Activated naive CD4-positive, alpha-beta T cell treated with anti-CD3 and anti-CD28 coated beads, Interleukin-2, amount 50 U/mL, for 16 hours (primary cell): Measurements from ENCODE around the gene LRRC27.

Experiments used
- DNase-seq: peaks from one replicate; pipeline ENCODE4 v3.0.0-alpha.2; 2020

Gene LRRC27

DNA sequence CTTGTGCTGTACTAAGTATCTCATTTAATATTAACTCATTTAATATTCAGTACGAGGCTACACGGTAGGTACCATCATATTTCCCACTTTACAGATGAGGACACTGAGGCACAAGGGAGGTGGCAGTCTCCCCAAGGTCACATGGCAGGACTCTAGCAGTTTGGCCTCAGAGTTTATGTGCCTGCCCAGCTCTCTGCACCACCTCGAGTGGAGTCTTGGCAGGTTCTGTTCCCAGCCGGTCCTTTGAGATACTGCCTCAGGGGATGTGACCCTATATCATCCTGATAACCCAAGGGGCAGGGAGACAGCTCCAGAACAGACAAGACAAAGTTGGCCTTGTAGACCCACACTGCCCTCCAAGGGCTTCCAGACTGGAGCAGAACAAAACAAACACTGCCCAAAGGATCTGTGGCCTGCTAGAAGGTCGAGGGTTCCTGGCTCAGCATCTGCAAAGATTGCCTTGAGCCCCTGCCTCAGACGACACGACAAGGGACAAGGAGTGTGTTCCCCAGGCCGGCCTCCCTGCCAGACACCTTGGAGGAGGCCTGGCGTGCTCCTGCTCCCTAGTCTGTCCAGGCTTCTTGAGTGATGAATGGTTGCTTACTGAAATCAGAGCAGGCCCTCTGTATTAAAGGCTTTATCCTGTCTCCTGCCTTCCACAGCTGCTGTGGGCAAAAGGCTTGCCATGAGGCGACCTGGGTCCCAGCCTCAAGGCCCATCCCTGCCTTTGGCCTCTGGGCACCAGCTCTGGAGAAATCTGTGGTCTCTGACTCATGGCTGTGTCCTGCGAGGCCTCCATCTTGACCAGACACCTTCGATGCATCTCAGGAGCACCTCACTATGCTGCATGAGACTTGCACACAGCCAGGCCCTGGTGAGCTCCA lies 61.1 kb downstream of the LRRC27 start:
- DNase-seq = no peak

DNA sequence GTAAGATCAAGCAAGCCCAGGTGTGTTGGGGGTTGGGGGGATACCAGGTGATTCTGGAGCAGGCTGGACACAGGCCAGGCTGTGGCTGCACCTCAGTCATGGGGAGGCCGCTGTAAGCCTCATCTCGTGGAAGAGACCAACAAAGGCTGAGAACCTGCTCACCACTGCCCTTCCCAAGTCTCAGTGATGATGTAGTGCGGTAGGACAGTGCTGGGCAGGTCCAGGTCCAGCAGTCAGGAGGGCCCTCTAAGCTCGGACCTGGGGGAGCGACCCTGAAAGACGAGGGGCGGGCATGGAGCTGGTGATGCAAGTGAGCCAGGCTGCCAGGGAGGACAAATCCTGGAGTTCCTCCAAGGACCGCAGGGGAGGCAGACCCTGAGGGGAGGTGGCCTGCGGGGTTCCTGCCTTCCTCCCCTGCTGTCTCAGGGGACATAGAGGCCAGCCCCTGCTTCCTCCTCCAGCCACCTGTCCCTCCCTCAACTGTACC lies 61.7 kb downstream of the LRRC27 start:
- DNase-seq = no peak

DNA sequence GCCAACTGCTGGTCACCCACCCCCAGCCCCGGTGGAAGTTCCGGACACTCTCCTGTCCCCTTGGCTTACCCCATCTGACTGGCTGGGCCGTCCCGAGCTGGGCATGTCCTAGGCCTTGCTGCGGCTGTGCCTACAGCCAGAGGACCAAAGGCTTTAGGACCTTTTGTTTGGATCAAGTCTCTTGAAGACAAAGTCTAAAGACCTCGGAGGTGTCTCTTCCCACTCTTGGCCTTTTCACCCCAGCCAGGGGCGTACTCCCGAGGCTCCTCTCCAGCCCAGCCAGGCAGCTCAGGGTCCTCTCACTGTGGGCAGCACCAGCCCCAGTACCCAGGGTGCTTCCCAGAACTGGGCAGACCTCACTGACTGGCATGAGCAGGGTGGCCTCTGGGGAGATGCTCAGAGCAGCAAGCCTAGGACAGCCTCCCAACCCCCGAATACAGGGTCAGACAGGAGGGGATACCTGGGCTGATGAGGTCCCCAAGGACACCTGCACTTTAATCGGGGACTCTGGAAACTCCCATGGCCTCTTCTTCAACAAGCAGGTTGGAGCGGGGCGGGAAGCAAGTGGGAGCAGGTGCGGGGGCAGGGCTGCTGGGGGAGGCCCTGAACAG lies 62.3 kb downstream of the LRRC27 start:
- no peak for DNase-seq

DNA sequence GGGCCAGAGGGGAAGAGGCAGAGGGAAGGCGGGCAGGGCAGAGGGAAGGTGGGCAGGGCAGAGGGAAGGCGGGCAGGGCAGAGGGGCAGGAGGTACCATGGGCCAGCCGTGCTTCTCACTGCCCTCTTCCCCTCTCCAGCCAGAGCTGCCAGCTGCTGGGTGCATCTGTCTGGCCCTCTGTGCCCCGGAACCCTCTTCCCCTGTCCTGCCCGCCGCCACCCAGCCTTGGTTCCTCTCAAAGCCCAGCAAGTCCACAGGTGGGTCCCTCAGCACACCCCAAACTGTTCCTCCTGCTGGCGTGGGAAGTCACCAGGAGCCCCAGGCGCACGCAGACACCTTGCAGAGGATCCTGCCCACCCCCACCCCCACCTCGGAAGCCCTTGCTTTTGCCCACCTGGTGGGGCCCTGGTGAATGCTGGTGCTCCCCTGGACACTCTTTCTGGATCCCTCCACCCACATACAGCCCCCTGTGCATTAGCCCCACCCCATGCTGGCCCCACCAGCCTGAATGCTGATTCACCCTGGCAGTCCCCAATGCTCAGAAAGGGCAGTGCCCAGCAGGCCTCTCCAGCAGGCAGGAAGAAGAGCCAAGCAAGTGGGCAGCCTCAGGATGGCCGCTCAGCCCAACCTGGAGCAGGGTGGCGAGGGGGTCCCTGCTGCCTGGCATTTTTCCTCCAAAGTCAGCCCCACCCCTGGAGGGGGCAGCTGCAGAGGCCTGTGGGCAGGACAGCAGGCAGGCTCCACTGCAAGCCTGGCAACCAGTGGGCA lies 63.1 kb downstream of the LRRC27 start:
- no peak for DNase-seq

DNA sequence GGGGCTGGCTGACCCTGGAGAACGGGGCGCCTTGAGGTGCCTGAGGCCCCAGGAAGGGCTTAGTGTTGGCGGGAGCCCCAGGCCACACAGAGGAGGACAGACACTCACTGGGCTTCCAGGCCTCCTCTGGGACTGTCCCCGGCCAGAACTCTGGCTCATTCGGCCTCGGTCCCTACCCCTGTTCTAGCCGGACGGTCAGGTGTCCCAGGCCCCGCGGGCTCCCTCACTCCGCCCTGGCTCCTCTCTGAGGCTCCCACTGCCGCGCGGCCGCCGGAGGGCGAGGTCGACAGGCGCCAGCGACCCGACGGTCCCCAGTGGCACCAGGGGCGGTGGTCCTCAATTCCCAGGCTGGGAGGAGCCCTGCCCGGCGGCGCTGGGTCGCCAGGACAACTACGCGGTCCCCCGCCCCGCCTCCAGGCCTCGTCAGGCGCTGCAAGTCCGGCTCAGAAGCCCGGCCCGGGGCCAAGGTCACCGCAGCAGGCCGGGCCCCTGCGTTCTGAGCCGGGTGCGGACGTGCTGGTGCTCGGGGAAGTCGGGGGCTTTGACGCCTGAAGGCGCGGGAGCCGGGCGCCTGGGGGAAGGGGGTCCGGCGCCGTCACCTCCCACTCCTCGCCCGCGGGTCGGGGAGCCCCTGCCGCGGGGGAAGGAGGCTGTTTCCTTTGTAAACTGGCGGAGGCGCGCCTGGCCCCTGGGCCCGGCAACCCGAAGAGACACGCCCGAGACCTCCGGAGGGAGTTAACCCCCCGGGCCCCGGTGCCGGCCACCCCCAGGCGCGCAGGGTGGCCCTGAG lies 63.9 kb downstream of the LRRC27 start:
- no peak for DNase-seq

DNA sequence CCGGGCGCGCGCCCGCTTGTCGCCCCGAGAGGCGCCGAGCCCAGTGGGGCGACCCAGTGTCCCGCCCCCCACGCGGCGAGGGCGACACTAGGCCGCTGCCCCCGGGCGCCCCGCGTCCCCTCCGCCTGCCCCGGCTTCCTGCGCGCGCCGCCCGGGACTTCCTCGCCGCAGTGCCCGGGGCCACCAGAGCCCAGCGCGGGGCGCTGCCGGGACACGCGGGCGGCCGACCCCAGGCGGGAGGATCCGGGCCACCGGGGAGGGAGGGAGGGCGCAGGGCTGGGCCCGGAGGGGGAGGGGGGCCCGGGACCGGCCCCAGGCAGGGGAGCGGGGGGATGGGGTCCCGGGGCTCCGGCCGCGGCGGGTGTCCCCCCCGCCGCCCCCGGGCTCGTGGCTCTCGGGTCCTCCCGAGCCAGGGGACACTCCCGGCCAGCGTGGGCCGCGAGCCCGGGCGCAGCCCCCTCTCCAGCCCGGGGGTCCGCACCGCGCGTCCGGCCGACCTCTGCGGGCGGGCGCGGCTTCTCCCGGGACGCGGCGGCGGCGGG lies 64.6 kb downstream of the LRRC27 start:
- DNase-seq = peak; percentile 71

DNA sequence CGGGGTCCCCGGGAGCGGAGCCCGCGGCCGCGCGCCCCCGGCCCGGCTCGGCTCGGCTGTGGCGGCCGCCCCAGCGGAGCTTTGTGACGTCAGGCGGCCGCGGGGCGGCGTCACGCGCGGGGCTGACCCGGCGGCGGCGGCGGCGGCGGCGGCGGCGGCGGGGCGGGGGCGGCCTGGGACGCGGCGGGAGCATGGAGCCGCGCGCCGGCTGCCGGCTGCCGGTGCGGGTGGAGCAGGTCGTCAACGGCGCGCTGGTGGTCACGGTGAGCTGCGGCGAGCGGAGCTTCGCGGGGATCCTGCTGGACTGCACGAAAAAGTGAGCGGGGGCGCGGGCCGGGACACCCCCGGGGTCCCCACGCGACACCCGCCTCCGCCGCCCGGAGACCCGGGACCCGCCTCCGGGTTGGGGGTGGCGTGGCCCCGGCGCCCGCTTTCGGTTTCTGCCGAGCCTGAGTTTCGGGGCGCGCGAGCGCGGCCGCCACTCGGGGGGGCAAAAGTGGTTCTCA lies 65.1 kb downstream of the LRRC27 start, which contains the start of gene PWWP2B:
TSS of gene PWWP2B (plus strand) at position 165 of the 506 bp plus-strand sequence. CDS start at position 192, 27 bp downstream.
- peak; percentile 67 for DNase-seq

DNA sequence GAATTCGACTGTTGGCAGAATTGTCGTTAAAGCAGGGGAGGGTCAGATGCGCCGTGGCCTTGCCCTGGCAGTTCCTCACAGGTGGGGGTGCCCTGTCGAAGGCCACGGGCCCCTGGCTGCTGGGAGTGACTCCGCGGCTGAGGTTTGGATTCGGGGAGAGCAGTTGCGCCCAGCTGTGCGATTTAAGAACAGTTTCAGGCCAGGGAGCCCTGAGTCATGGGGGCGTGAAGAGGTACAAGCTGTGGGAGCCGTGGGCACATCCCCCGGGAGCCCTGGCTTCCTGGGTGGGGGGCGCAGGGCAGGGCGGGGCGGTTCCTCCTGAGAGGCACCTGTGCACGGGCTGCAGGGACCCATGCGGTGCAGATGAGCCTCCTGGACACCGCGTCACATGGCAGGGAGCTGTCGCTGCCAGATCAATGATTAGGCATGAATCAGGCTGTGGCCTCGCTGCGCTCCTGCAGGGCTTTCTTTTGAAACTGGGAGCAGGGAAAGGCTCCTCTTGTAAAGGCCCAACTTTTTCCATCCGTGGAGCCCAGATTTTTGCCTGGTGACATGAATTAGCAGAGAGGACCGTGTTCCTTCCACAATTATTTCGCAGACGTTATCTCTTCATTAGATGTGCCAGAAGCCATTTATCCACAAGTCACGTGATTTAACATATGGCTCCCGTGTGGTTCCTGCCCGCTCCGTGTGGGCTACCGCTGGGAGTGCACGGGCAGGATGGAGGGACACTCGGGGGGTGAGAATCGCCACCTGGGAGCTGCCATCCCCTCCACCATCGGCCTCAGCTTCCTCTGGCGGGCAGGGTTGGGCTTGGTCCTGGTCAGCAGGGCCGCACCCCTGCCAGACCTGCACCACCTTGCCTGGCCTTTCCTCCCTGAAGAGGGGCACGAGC lies 65.9 kb downstream of the LRRC27 start:
- peak; percentile 46 for DNase-seq

DNA sequence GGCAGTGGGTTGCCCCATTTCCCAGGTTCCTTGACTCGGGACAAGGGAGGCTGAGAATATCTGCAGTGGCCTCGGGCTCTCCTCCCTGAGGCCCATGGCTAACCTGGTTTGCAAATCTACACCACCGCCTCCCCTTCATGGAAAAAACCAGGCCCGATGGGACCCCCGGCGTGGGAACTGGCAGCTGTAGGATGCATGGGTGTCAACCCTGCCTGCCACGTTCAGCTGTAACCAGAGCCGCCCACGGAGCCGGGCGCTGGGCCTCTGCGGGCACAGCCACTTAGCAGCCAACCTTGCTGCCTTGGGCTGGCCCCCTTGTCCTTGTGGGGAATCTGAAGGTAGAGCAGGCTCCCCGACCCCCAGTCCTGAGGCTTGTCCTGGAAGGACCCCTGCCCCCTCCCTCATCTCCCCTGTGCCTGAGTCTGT lies 66.6 kb downstream of the LRRC27 start:
- no peak for DNase-seq

DNA sequence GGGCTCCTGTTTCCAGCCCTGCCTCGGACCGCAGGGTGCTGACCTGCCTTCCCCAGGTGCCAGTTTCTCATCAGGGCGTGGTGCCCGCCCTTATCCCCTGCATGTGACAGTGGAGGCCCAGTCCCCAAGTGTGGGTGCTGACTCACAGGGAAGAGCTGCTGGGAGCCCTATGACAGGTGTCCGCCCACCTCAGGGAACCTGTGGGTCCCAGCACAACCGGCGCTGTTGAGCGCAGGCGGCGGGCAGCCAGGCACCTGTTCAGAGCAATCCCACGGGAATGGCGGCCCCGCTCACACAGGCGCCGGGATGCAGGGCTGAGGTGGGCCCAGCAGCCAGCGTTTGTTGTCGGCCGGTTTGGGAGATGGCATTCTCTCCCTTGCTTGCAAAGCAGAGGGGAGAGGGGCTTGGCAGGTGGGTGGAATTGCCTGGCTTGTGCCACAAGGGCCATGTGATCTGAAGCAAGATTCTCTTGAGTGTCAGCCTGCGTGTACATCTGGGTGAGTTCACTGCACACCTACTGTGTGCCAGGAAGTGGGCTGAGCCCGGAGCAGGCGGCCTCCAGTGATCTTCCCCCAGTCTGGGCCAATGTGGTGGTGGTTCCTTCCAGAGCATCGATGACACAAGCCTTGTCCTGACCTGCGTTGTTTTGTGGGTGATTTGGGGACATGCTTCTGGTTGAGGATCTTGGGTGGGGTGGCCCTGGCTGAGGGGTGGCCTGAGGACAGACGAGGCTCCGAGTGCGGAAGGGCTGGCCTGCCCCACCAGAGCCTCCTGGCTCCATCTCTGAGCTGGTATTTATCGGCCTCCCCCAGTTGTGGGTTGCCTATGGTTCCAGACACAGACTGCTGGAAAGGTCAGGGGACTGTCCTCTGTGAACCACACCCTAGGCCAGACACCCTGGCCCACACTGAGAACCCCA lies 67.4 kb downstream of the LRRC27 start:
- DNase-seq = no peak

DNA sequence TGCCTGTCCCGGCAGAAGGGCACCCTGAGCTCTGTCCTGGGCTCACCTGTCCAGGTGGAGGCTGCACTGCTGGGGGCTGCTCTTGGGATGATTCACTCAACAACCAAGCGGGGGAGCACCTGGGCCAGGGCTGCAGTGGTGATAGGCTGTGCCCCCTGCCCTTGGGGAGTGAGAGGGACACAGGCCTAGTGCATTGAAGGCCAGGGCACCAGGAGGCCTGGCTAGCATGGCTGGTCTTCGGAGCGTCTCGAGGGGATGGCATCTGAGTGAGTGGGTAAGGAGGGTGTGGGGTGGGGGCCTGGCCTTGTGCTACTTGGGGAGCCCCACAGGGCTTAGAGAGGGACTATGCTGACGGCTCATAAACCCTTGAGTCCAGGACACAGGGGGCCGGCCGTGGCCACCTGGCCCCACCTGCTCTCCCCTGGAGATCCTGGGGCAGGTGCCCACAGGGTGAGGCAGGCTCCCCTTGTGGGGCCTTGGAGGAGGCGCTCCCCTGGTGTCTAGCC lies 68.1 kb downstream of the LRRC27 start:
- DNase-seq = no peak

DNA sequence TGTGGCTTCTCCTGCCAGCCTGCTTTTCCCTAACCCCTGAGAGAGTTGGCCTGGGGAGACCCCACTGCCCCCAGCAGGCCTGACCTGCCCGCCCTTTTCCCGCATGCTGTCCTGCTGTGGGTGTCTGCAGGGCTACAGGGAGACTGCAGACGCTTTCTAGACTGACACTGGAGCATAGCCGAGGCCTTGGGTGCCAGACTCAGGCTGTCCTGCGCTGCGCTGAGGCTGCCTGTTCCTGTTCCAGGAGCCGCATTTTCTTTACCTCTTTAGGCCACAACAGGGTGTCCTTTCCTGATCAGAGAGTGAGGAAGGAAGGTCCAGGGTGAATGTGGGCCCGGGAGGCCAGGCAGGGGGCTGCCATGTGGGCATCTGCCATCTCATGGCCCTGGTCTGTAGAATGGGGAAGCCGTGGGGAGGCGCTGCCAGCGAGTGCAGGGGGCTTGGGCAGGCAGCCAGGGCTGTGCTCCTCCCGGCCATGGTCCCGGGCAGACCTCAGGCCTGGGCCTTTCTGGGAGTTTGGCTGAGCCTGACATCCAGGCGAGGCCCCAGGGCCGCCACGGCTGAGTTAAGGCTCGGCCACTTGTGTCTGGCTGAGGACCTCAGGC lies 68.7 kb downstream of the LRRC27 start:
- no peak for DNase-seq

DNA sequence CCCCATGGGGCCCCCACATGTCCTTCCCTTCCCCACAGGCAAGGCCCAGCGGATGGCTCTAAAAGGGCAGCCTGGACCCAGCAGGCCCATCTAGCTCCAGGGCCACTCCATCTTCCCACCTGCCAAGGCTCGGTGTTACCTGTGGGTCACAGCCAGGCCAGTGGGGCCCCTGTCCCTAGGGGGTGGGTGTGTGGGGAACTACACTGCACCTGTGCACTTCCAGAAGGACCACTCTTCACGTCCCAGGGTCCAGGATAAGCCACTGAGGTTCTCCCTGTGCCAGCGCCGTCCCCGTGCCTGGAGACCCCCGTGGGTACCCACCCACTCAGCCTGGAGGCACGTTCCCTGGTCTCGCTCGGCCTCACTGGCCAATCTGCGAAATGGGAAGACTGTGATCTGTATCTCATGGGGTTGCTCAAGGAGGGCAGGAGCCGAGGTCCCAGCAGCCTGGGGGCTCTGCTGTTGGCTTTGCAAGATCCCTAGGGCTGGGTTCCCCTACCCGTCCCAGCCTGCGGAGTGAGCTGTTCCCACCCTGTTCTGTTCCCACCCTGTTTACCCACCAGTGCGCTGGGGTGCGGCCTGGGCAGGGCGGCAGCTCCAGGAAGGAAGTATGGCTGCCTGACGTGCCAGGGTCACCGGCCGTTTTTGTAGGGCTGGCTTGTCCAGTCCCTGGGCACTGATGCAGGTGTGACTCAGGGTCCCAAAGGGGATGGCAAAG lies 69.6 kb downstream of the LRRC27 start:
- DNase-seq = no peak

DNA sequence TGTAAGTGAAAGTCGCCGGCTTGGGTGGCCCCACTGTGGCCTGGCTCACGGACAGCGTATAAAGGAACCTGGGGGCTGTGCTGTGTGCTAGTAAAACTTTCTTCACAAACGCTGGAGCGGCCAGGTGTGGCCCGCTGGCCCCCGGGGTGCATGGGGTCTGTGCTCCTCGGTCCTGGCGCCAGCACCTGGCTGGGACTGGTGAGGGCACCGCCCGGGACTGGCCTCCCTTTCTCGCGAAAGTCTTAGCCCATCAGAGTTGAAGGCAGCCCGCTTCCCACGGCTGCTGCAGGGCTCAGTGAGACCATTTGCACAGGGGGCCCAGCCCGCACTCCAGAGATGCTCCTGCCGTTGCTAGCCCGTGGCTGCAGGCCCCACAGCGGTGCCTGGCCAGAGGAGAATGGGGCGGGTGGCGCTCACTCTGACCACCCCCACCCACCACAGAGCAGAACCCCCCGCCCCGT lies 70.8 kb downstream of the LRRC27 start:
- no peak for DNase-seq

DNA sequence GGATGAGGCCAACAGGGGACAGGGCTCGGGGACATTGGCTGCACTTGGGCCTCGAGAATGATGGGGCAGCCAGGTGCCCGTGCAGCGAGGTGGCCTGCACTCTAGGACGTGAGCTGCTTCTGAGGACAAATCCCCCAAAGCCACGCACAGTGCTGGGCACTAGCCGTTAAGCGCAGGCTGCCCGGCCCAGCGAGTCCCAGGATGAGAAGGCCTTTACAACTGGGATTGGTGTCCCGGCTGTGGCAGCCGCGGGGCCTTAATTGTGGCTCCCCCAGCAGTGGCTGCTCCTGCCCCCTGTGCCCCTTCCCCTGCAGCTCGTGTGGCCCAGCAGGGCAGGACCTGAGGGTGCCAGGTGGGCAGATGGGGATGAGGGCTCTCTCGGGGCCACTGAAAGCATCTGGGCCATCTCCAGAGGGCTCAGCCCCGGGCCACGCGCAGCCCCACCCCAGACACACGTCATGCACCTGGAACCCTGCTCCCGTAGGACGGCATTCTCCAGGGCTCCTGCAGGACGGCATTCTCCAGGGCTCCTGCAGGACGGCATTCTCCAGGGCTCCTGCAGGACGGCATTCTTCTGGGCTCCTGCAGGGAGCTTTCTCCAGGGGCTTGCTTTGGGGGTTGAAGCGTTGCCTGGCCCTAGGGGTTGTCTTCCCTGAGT lies 71.6 kb downstream of the LRRC27 start:
- DNase-seq = no peak

DNA sequence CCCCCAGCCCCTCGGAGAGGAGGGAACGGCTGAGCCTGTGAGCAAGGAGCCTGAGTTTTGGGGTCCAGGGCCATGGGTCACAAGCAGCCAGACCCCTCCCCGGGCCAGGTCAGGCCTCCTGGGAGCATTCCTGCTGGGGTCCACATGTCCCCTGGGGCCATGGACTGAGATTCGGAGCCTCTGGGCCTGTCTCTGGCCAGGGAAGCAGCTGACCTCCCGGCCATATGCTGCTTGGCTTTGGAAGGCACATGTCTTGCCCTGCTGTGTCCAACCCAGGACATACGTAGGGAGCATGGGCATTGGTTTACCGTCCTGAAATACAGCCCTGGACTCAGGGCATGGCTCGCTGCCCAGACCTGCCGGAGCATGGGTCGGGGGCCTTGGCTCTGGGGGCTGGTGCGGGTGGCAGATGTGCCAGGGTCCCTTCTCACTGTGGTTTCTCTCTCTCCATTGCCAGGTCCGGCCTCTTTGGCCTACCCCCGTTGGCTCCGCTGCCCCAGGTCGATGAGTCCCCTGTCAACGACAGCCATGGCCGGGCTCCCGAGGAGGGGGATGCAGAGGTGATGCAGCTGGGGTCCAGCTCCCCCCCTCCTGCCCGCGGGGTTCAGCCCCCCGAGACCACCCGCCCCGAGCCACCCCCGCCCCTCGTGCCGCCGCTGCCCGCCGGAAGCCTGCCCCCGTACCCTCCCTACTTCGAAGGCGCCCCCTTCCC lies 72.3 kb downstream of the LRRC27 start:
- no peak for DNase-seq

DNA sequence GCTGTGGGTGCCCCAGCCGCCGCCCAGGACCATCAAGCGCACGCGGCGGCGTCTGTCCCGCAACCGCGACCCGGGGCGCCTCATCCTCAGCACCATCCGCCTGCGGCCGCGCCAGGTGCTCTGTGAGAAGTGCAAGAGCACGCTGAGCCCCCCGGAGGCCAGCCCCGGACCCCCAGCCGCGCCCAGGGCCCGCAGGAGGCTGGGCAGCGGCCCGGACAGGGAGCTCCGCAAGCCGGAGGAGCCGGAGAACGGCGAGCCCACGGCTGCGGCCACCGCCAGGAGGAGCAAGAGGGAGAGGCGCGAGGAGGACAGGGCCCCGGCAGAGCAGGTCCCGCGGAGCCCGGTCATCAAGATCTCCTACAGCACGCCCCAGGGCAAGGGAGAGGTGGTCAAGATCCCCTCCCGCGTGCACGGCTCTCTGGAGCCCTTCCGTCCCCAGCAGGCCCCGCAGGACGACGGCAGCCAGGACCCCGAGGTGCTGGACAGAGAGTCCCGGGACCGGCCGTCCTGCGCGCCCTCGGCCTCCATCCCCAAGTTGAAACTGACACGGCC lies 73.0 kb downstream of the LRRC27 start:
- no peak for DNase-seq
